Activated naive CD8-positive, alpha-beta T cell treated with anti-CD3 and anti-CD28 coated beads, Interleukin-2, amount 10 ng/mL, durations not matched to agents 7 days and 5 days (primary cell): ENCODE measurements around the gene TAOK2. TPM values are rescaled to one million over a fixed set of nuclear protein-coding genes. Genes with fewer than 3 reads are reported as not detected.
"Not testable (repeated sequence)": the region's sequence is repeated elsewhere in the genome, so short reads cannot be mapped to it uniquely, and the experiment has no call there.

ENCODE experiments used
- ATAC-seq: fragments of 150-1000 bp; cut with Tn5 transposase; one replicate; pipeline ENCODE4 v1.10.0; 2021; ENCODE audit warnings: low read depth, moderate library complexity
- POLR2A ChIA-PET: fragments of 350-600 bp; sonication (Branson Sonifier 250); formaldehyde crosslinking; loops from one replicate; lab custom pipeline; 2021; ENCODE audit warnings: antibody characterized with exemption; lab: Charles Lee
- DNase-seq: peaks from one replicate; pipeline ENCODE4 v3.0.0; 2021
- H3K27ac Mint-ChIP-seq: one replicate; pipeline ENCODE4 v1.8.0; 2022; ENCODE audit warnings: mild to moderate bottlenecking, mixed read lengths
- H3K27me3 Mint-ChIP-seq: one replicate; pipeline ENCODE4 v1.8.0; 2022; ENCODE audit warnings: mild to moderate bottlenecking, moderate library complexity, mixed read lengths
- H3K36me3 Mint-ChIP-seq: one replicate; pipeline ENCODE4 v1.8.0; 2021; ENCODE audit warnings: mild to moderate bottlenecking, mixed read lengths
- H3K4me1 Mint-ChIP-seq: one replicate; pipeline ENCODE4 v1.8.0; 2021; ENCODE audit warnings: mixed read lengths
- H3K4me3 Mint-ChIP-seq: one replicate; pipeline ENCODE4 v1.8.0; 2022; ENCODE audit warnings: mild to moderate bottlenecking, moderate library complexity, mixed read lengths
- H3K9me3 Mint-ChIP-seq: one replicate; pipeline ENCODE4 v1.8.0; 2021; ENCODE audit warnings: mixed read lengths
- total RNA-seq, 2 experiments: library from RNA; stranded (reverse); gene quantifications; one replicate each; pipeline ENCODE4 v1.2.3, GENCODE V29; 2021

TAOK2 gene
- total RNA-seq, 2 experiments from 2014 or later = 51.6 to 53.4 TPM

- Mint-ChIP-seq H3K27ac (no peak overlapping the region), H3K36me3 (no peaks in the 10 kb centered on the region), H3K4me3 (no peak overlapping the region), H3K27me3 (peaks cover 2% of the 10 kb centered on the region), H3K9me3 (peaks cover 2% of the 10 kb centered on the region), H3K4me1 (no peaks in the 10 kb centered on the region)
- POLR2A ChIA-PET = interaction anchor here (0.7 kb wide), 1 partner anchor 10 kb away, joined by 3 read pairs; the partner anchor contains the start of gene TMEM219
- ATAC-seq = no peak
- DNase-seq = no peak
Observed at GRCh38 chr16:29951625-29952365, 21.9 kb upstream of the TAOK2 start.

- POLR2A ChIA-PET = interaction anchor here (0.9 kb wide), 1 partner anchor 50 kb away, joined by 3 read pairs; no protein-coding TSS in a partner anchor
- Mint-ChIP-seq H3K9me3 (no peaks in the 10 kb centered on the region), H3K27ac (no peak overlapping the region)
Observed at GRCh38 chr16:29958756-29959155, 14.9 kb upstream of the TAOK2 start.

GRCh38 chr16:29959293-29959692, 14.4 kb upstream of the TAOK2 start:
- Mint-ChIP-seq H3K27me3 (no peaks in the 10 kb centered on the region), H3K9me3 (no peaks in the 10 kb centered on the region), H3K36me3 (no peaks in the 10 kb centered on the region), H3K27ac (no peak overlapping the region), H3K4me3 (no peak overlapping the region), H3K4me1 (peaks cover 13% of the 10 kb centered on the region)
- ATAC-seq (no peak), DNase-seq (no peak)
- POLR2A ChIA-PET = interaction anchor here (0.9 kb wide), 1 partner anchor 51 kb away, joined by 3 read pairs; no protein-coding TSS in a partner anchor

More at GRCh38 chr16:29958756-29959155, 14.9 kb upstream of the TAOK2 start:
- Mint-ChIP-seq H3K27me3 (peaks cover 2% of the 10 kb centered on the region), H3K36me3 (no peaks in the 10 kb centered on the region), H3K4me1 (peaks cover 13% of the 10 kb centered on the region), H3K4me3 (no peak overlapping the region)
- ATAC-seq (no peak), DNase-seq (no peak)

GRCh38 chr16:29959821-29960220, 13.8 kb upstream of the TAOK2 start:
- not testable (repeated sequence) for H3K36me3 Mint-ChIP-seq, DNase-seq, ATAC-seq, H3K4me3 Mint-ChIP-seq, H3K9me3 Mint-ChIP-seq, H3K27me3 Mint-ChIP-seq, H3K27ac Mint-ChIP-seq
- H3K4me1 Mint-ChIP-seq = peaks cover 13% of the 10 kb centered on the region
- POLR2A ChIA-PET = interaction anchor here (0.9 kb wide), 1 partner anchor 51 kb away, joined by 3 read pairs; no protein-coding TSS in a partner anchor

- H3K4me1 Mint-ChIP-seq = peaks cover 15% of the 10 kb centered on the region
- no peak for ATAC-seq
Observed at GRCh38 chr16:29961127-29961478, 12.6 kb upstream of the TAOK2 start.

GRCh38 chr16:29961479-29962343, 12.0 kb upstream of the TAOK2 start, which contains the start of gene TMEM219:
TMEM219 (plus strand) TSS chr16:29962079; CDS start chr16:29963144, 1,065 bp downstream.
- peak within 1 kb of the TSS; percentile 81 for H3K4me3 Mint-ChIP-seq
- peak; percentile 96 for ATAC-seq

More at GRCh38 chr16:29961127-29961478, 12.6 kb upstream of the TAOK2 start:
- Mint-ChIP-seq H3K4me3 (peak overlapping the region; percentile 81), H3K27me3 (no peaks in the 10 kb centered on the region), H3K27ac (peak overlapping the region; percentile 87), H3K36me3 (peaks cover 4% of the 10 kb centered on the region), H3K9me3 (no peaks in the 10 kb centered on the region)
- no peak for DNase-seq
- POLR2A ChIA-PET = interaction anchor here (0.5 to 3.4 kb wide), 14 partner anchors 13 to 295 kb away, joined by 3 to 72 read pairs (median 4); partner anchors contain the start of genes ALDOA, ASPHD1, CDIPT and HIRIP3

GRCh38 chr16:29962344-29962994, 11.2 kb upstream of the TAOK2 start:
- POLR2A ChIA-PET = interaction anchor here (0.8 to 3.4 kb wide), 14 partner anchors 12 to 1098 kb away, joined by 3 to 72 read pairs (median 4); partner anchors contain the start of genes ALDOA, ASPHD1, HIRIP3 and INO80E
- Mint-ChIP-seq H3K4me1 (peaks cover 16% of the 10 kb centered on the region), H3K27ac (peak overlapping the region; percentile 81), H3K4me3 (peak overlapping the region; percentile 81), H3K27me3 (no peaks in the 10 kb centered on the region), H3K9me3 (no peaks in the 10 kb centered on the region), H3K36me3 (peaks cover 6% of the 10 kb centered on the region)
- ATAC-seq (no peak), DNase-seq (no peak)

More at GRCh38 chr16:29961479-29962343, 12.0 kb upstream of the TAOK2 start, which contains the start of gene TMEM219:
- Mint-ChIP-seq H3K27ac (peak within 1 kb of the TSS; percentile 87), H3K27me3 (no peaks in the 10 kb centered on the region), H3K4me1 (peaks cover 16% of the 10 kb centered on the region), H3K36me3 (peaks cover 5% of the 10 kb centered on the region), H3K9me3 (no peaks in the 10 kb centered on the region)
- peak; percentile 99 for DNase-seq
- POLR2A ChIA-PET = interaction anchor here (0.5 to 3.4 kb wide), 18 partner anchors 10 to 1097 kb away, joined by 3 to 72 read pairs (median 3); partner anchors contain the start of genes ALDOA, ASPHD1, CDIPT and HIRIP3

- ATAC-seq (no peak), DNase-seq (peak; percentile 20)
- Mint-ChIP-seq H3K4me1 (peaks cover 16% of the 10 kb centered on the region), H3K27ac (peak overlapping the region; percentile 81), H3K9me3 (no peaks in the 10 kb centered on the region), H3K27me3 (no peaks in the 10 kb centered on the region), H3K4me3 (peak overlapping the region; percentile 81), H3K36me3 (peaks cover 7% of the 10 kb centered on the region)
- POLR2A ChIA-PET = interaction anchor here (1.2 to 3.4 kb wide), 3 partner anchors 11 to 37 kb away, joined by 6 to 72 read pairs (median 28); partner anchors contain the start of genes HIRIP3, INO80E, KCTD13 and TAOK2
Observed at GRCh38 chr16:29963021-29963743, 10.5 kb upstream of the TAOK2 start.

GRCh38 chr16:29968205-29968604, 5.5 kb upstream of the TAOK2 start:
- Mint-ChIP-seq H3K36me3 (peaks cover 33% of the 10 kb centered on the region), H3K4me1 (peaks cover 11% of the 10 kb centered on the region), H3K9me3 (no peaks in the 10 kb centered on the region), H3K27ac (no peak overlapping the region), H3K27me3 (no peaks in the 10 kb centered on the region), H3K4me3 (no peak overlapping the region)
- POLR2A ChIA-PET = no interaction called here
- ATAC-seq = no peak
- no peak for DNase-seq

- Mint-ChIP-seq H3K27ac (no peak overlapping the region), H3K9me3 (no peaks in the 10 kb centered on the region), H3K27me3 (no peaks in the 10 kb centered on the region), H3K4me3 (no peak overlapping the region), H3K36me3 (peaks cover 31% of the 10 kb centered on the region), H3K4me1 (peaks cover 26% of the 10 kb centered on the region)
- POLR2A ChIA-PET = interaction anchor here (0.7 to 6.8 kb wide), 4 partner anchors 9 to 187 kb away, joined by 3 to 72 read pairs (median 16); partner anchors contain the start of genes KCTD13 and TMEM219
- no peak for ATAC-seq
- peak; percentile 15 for DNase-seq
Observed at GRCh38 chr16:29971304-29971703, 2.4 kb upstream of the TAOK2 start.

GRCh38 chr16:29972500-29972899, 1.2 kb upstream of the TAOK2 start:
- Mint-ChIP-seq H3K27me3 (no peaks in the 10 kb centered on the region), H3K27ac (peak overlapping the region; percentile 96), H3K4me1 (peaks cover 36% of the 10 kb centered on the region), H3K4me3 (peak overlapping the region; percentile 86), H3K9me3 (no peaks in the 10 kb centered on the region), H3K36me3 (peaks cover 30% of the 10 kb centered on the region)
- POLR2A ChIA-PET = interaction anchor here (0.6 to 6.8 kb wide), 6 partner anchors 11 to 165 kb away, joined by 3 to 73 read pairs (median 18); partner anchors contain the start of genes HIRIP3, INO80E, KCTD13 and MAZ
- no peak for ATAC-seq
- no peak for DNase-seq
